Measurements from ENCODE around the gene SCNN1G.

SCNN1G gene

GRCh38 chr16:23152386-23153178 lies 30.0 kb upstream of the SCNN1G start:
- no peak for DNase-seq

DNA sequence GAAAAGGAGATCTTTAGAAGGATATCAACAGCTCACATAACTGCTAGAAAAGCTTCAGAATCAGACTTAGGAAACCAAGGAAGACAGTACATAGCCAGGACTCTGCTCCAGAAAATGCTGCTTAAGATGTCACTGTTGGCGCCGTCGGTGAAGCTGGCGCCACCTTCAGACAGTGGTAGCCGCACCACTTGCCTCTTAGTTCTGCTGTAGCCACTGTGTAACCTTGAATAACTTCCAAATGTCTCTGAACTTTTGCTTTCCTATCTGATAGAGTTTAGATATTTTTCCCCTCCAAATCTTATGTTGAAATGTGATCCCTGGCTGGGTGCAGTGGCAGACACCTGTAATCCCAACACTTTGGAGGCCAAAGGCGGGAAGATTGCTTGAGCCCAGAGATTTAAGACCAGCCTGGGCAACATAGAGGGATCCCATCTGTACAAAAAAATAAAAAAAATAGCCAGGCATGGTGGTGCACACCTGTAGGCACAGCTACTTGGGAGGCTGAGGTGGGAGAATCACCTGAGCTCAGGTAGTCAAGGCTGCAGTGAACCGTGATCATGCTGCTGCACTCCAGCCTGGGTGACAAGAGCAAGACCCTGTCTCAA lies 27.0 kb upstream of the SCNN1G start:
- DNase-seq, result no peak

- DNase-seq, result no peak
Measured at GRCh38 chr16:23156110-23156509, 26.4 kb upstream of the SCNN1G start.

DNA sequence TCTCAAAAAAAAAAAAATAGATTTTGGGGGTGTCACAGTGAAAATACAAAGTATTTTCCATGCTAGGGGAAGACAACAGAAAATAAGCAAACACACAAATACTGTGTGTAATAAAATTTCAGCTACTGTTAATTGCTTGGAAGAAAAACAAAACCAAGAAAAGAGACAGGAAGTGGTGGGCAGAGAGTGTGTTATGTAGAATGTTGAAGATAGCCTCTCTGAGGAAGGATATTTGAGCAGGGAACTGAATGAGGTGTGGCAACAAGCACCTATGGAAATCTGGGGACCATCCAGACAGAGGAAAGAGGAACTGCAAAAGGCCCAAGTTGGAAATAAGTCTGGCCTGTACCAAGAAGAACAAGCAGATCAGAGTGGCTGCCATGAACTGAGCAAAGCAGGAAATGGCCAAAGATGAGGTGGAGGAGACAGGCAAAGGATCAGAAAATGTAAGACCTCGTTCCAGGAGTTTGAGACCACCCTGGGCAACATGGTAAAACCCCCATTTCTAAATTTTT lies 25.5 kb upstream of the SCNN1G start:
- DNase-seq, result no peak

GRCh38 chr16:23158114-23158513 lies 24.4 kb upstream of the SCNN1G start:
- DNase-seq, result no peak

DNA sequence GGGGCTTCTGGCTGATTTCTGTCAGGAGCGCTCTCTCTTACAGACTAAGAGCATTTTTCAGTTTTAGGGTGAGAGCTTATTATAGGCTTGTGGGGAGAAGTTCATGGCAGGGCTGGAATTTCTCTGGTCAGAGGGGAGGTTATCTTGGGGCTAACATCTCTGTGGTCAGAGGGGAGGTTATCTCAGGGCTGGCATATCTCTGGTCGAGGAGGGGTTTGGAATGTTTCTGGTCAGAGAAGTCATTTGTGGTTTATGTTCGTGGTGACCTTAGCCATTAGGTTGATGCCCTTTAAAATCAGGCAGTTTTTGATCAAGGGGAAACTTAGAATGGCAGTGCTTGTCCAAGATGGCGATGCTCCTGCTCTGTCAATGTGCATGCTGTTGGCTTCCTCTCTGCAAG lies 22.5 kb upstream of the SCNN1G start:
- DNase-seq, result no peak

DNA sequence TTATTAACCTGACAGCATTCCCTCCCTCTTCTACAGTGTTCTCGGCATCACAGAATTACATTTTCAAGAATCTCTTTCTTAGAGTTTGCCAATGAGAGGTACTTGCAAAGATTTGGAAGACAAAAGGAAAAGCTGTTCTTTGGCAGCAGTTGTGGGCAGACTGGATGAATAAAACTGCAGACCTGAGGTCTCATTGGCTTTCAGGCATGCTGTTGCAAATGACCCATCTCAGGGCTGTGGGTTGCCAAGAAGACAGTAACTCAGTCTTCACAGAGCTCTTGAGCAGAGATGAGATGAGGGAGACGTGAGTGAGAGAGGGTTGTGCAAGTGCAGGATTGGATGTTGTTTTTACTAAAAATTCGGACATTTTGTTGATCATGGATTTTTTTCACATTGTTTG lies 22.0 kb upstream of the SCNN1G start:
- no peak for DNase-seq

GRCh38 chr16:23163921-23164320 lies 18.6 kb upstream of the SCNN1G start:
- no peak for DNase-seq

DNA sequence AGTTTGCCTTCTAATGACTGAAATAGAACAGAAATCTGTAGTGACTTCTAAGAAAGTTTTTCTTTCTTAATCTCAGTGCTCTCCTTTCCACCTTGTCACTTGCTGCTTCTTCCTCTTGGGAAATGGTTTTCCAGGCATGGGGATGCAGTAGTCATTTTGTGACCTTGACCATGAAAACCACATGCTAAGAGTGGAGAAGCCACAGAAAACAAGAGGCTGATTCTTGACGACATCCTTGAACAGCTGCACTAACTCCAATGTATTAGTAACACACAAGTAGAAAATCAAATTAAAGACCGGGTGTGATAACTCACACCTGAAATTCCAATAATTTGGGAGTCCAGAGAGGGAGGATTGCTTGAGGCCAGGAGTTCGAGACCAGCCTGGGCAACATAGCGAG lies 17.8 kb upstream of the SCNN1G start:
- no peak for DNase-seq

GRCh38 chr16:23172583-23172982 lies 10.0 kb upstream of the SCNN1G start:
- DNase-seq, result no peak

GRCh38 chr16:23172994-23173393 lies 9.6 kb upstream of the SCNN1G start:
- no peak for DNase-seq

- DNase-seq, result no peak
Measured at GRCh38 chr16:23174622-23175021, 7.9 kb upstream of the SCNN1G start.

- DNase-seq, result no peak
Measured at GRCh38 chr16:23175651-23176050, 6.9 kb upstream of the SCNN1G start.

DNA sequence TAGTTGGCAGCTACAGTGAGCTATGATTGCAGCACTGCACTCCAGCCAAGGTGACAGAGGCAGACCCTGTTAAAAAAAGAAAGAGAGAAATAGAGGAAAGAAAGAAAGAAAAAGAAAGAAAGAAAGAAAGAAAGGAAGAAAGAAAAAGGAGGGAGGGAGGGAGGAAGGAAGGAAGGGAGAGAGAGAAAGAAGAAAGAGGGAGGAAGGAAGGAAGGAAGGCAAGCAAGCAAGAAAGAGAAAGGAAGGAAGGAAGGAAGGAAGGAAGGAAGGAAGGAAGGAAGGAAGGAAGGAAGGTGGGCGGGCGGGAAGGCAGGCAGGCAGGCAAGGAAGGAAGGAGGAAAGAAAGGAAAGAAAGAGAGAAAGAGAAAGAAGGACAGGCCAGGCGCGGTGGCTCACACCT lies 1.0 kb upstream of the SCNN1G start:
- no peak for DNase-seq

DNA sequence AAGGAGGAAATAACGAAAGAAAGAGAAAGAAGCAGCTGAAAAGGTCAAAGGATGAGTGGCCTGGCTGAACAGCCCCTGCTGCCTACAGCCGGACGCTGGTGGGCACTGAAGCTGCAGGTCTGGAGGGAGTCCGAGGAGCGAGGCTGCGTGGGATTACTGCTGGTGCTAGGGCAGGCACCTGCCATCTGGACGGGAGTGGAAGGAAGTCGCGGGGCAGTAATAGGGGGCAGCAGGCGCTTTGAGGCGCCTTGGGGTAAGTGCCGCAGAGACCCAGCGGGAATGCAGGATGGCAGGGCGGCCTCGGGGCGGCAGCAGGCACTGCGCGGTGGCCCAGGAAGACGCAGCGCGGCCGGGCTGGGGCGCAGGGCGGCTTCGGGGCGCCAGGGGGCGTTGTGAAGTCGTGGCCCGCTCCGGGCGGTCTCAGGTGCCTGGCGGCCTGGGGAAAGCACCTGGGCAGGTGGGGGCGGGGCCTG lies 303 bp upstream of the SCNN1G start:
- DNase-seq, result peak in 1 of 2 experiments; percentile 29

DNA sequence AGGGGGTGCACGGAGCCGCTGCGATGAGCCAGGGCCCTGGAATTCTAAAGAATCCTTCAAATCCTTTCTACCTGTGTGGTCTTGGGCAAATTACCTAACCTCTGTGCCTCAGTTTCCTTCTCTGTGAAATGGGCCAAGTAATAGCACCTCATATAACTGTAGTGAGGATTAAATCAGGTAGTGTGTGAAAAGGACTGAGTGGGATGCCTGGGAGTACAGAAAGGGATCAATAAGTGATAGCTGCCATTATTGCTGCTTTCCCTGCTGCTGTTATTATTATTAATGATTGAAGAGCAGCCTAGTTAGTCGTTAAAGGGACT lies 958 bp downstream of the SCNN1G start:
- no peak for DNase-seq

- peak in 1 of 2 experiments; percentile 49 for DNase-seq
Measured at GRCh38 chr16:23185656-23186055, 3.1 kb downstream of the SCNN1G start.

- DNase-seq, result no peak
Measured at GRCh38 chr16:23186171-23186570, 3.6 kb downstream of the SCNN1G start.

GRCh38 chr16:23187341-23187740 lies 4.8 kb downstream of the SCNN1G start:
- no peak for DNase-seq

DNA sequence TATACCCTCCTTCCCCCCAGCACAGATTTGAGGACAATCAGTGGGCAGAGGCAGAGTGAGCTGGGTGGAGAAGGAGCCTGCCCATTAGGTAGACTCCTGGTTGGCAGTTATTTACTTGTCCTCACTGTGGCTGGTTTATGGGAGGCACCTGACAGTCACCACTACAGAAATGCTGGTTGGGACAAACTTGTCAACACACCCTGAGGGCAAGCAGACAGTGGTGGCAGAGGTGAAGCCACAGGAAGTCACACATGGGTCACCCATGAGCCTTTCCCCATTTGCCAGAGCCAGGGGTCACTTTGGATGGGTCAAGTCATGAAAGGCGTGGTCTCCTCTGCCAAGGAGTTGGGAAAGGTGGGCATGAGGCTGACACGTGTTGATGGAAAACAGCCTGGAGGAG lies 6.4 kb downstream of the SCNN1G start:
- no peak for DNase-seq

- DNase-seq, result no peak
Measured at GRCh38 chr16:23194497-23195221, 12.1 kb downstream of the SCNN1G start.

DNA sequence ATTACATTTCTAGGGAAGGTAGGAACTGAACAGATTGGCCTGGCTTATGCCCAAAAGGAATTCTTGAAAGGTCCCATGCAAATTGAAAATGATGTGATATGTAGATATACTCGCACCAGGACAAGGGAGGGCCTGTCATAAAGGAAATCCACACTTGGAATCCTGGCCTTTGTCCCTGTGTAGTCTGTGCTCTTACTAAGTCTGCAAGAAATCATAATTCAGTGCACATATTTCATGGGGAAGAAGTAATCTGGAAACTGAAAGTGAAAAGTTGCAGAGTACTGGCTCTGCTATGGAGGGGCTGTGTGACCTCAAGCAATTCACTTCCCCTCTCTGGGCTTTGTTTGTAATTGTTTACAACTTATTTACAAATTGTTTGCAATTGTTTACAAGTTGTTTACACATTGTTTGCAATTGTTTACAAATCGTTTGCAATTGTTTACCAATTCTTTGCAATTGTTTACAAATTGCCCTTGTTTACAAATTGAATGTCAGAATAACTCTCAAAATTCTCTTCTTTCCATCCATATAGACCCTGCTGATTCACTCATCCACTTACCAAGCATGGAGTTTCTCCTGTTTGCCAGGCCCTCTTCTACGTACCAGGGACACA lies 12.9 kb downstream of the SCNN1G start:
- DNase-seq, result no peak

- DNase-seq, result no peak
Measured at GRCh38 chr16:23196539-23196938, 14.0 kb downstream of the SCNN1G start.

All from cerebellar nuclear complex (tissue), 1 donor.